Measurements from ENCODE around the gene OR14K1.
A peak's percentile ranks its signal among the peaks of the same experiment; 100 is the strongest.
"Not testable (repeated sequence)": the region's sequence is repeated elsewhere in the genome, so short reads cannot be mapped to it uniquely, and the experiment has no call there.

DNA sequence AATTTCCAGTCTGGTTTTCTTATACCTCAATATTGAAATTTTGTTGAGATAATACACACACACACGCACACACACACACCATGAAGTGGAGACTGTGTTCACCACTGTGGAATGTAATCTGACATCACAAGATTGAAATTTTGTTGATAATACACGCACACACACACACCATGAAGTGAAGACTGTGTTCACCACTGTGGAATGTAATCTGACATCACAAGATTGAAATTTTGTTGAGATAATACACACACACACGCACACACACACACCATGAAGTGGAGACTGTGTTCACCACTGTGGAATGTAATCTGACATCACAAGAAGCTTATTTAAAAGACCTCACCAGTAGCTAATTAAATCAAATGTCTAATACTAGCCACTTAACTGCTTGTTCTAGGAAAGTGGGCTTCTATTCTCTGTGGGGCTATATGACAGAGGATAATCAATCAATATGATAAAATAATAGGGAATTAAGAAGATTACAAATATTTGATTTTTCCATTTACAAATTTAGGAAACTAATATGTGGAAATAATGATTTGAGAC is 3.9 kb downstream of the OR14K1 start:
- TF ChIP-seq ZC3H10 (CRISPR knock-in tag; IDR thresholded peaks at IDR 0.05); TCF4 (CRISPR knock-in tag; IDR thresholded peaks at IDR 0.05; ENCODE audit: borderline replicate concordance); ARNTL (CRISPR knock-in tag; IDR thresholded peaks at IDR 0.05; ENCODE audit: borderline replicate concordance, low read depth); RARB (CRISPR knock-in tag; IDR thresholded peaks at IDR 0.05); GLIS3 (CRISPR knock-in tag; IDR thresholded peaks at IDR 0.05); PPARA (CRISPR knock-in tag; IDR thresholded peaks at IDR 0.05; ENCODE audit: borderline replicate concordance); SNAI2 (CRISPR knock-in tag; IDR thresholded peaks at IDR 0.05); BACH2 (CRISPR knock-in tag; IDR thresholded peaks at IDR 0.05; ENCODE audit: borderline replicate concordance); OSR1 (CRISPR knock-in tag; IDR thresholded peaks at IDR 0.05): not testable (repeated sequence)
- TF ChIP-seq PATZ1 (CRISPR knock-in tag; IDR thresholded peaks at IDR 0.05; ENCODE audit: borderline replicate concordance): peak; percentile 42; the same call in 1 of the 2 replicates
- peak; percentile 88 for TF ChIP-seq CREB5 (CRISPR knock-in tag; IDR thresholded peaks at IDR 0.05; ENCODE audit: low read depth)
- peak; percentile 92 for TF ChIP-seq ISL1 (CRISPR knock-in tag; IDR thresholded peaks at IDR 0.05)

All from SK-N-SH treated with all-trans-retinoic acid at 6 μM for 48 hours (cell line).